Uterus (tissue), 2 donors: ENCODE measurements around the gene CARD10.

ENCODE experiments used
- CTCF ChIP-seq, 4 experiments: fragments of 200-600 bp in 2 of 4; fragments of 450-650 bp in 2 of 4; sonication (generic) in 2 of 4; IDR thresholded peaks; one replicate each; pipeline ENCODE4 v1.5.1; 2016 to 2019; ENCODE audit warnings: antibody characterized with exemption in 4 of 4, mild to moderate bottlenecking in 2 of 4, moderate library complexity in 1 of 4
- POLR2A ChIP-seq, 2 donors: fragments of 450-650 bp; IDR thresholded peaks; one replicate each; pipeline ENCODE4 v1.6.1; 2016; ENCODE audit warnings: antibody characterized with exemption in 2 of 2, mild to moderate bottlenecking in 1 of 2, moderate library complexity in 1 of 2

GRCh38 chr22:37483050-37483449 is 36.2 kb downstream of the CARD10 start:
- TF ChIP-seq POLR2A (IDR thresholded peaks at IDR 0.05) (no peak), CTCF (IDR thresholded peaks at IDR 0.05) (no peak)
